ENCODE results near the gene C9orf50.
A peak's percentile ranks its signal among the peaks of the same experiment; 100 is the strongest.
"Not testable (repeated sequence)": the region's sequence is repeated elsewhere in the genome, so short reads cannot be mapped to it uniquely, and the experiment has no call there.

Gene C9orf50

GRCh38 chr9:129647635-129648034 lies 26.7 kb upstream of the C9orf50 start:
- DNase-seq (ENCODE audit: low spot score), result no peak

DNA sequence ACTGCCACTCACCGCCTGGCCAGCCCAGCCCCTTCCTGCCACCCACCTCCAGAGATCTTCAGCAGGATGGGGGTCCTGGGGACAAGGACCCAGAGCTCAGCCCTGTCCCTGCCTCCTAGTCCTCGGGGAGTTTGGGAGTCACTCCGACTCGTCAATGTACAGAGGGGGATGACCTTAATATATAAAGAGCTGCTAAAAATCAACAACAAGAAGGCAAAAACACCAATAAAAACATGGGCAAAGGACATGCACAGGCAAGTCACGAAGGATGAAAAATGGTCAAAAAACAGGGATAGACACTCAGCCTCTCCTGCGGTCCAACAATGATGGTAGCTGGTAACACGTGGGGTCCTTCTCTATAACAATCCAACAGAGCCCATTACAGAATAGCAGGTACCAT lies 25.8 kb upstream of the C9orf50 start:
- DNase-seq (ENCODE audit: low spot score), result no peak

GRCh38 chr9:129646252-129646651 lies 25.4 kb upstream of the C9orf50 start:
- no peak for DNase-seq (ENCODE audit: low spot score)

DNA sequence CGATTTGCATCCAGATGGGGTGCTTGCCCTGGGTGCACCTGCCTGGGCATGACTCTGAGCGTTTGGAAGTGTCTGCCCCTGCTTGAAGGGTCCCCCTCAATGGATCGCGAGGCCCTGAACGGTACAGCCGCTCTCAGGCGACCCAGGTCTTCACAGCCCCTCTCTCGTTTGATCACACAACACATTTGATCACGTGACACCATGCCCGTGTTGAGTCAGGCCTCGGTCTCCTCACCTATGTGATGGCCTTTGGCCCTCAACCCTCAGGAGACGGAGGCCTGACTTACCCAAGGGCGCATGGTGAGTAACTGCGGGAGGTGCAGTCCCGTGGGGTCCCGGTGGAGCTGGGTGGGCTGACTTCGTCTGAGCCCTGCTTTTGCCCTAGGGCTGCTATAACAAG lies 24.0 kb upstream of the C9orf50 start:
- DNase-seq (ENCODE audit: low spot score), result no peak

DNA sequence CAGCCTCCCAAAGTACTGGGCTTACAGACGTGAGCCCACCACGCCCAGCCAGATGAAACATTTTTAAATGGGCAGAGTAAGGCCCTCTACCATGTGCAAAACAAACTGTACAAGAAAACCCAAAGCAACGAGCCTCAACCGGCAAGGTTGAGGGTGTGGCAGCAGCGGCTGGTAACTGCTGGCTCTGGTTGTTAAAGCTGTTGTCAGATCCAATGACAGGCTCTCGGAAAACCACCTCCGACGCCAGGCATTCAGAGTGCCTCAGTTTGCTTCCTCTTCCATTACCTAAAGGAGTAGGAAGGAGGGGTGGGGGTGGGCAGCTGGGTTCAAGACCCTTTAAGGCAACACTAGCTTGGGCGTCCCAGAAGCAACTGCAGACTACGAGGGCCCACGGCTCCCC lies 23.5 kb upstream of the C9orf50 start:
- no peak for DNase-seq (ENCODE audit: low spot score)

GRCh38 chr9:129643706-129644105 lies 22.8 kb upstream of the C9orf50 start:
- DNase-seq (ENCODE audit: low spot score), result no peak

GRCh38 chr9:129641750-129642585 lies 21.1 kb upstream of the C9orf50 start, which contains the start of gene ASB6:
TSS of gene ASB6 (minus strand) at chr9:129642151. CDS start at chr9:129641999, 152 bp downstream.
- peak; percentile 92 for DNase-seq (ENCODE audit: low spot score)

DNA sequence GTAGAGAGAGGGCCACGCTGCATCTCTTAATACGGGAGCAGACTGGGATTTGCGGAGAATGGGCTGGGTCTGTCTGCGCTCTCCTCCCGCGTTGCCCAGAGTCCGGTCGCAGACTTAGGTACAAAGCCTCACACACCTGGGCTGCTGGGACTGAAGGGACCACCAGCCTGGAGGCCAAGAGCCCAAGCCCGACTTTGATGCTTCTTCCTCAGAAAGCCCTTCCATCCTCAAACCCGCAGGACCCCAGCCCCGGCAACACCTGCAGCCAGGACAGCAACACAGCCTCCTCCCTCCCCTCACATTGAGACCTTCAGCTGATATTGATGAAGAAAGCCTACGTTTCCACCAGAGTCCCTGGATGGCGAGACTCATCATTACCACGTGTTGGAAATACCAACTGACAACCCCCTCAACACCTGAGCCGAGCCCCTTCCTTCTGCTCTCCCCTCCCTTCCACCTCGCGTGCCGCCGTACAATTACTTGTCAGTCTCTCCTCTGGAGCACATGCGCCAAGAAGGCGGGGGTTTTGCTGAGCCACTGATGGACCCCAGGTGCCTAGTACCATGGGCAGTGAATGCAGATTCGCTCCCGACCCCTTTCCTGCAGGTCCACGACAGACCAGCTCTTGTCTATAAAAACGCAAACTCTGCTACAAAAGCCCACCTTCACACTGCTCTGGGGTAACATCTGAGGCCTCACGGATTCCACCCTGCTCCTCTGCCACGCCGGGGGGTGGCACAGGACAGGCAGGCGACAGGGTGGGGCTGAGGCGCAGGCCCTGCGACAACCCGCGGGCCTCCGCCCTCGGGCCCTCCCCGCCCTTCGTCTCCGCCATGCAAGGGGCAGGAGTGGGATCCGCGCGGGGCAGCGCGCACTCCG lies 20.2 kb upstream of the C9orf50 start:
- DNase-seq (ENCODE audit: low spot score), result no peak

DNA sequence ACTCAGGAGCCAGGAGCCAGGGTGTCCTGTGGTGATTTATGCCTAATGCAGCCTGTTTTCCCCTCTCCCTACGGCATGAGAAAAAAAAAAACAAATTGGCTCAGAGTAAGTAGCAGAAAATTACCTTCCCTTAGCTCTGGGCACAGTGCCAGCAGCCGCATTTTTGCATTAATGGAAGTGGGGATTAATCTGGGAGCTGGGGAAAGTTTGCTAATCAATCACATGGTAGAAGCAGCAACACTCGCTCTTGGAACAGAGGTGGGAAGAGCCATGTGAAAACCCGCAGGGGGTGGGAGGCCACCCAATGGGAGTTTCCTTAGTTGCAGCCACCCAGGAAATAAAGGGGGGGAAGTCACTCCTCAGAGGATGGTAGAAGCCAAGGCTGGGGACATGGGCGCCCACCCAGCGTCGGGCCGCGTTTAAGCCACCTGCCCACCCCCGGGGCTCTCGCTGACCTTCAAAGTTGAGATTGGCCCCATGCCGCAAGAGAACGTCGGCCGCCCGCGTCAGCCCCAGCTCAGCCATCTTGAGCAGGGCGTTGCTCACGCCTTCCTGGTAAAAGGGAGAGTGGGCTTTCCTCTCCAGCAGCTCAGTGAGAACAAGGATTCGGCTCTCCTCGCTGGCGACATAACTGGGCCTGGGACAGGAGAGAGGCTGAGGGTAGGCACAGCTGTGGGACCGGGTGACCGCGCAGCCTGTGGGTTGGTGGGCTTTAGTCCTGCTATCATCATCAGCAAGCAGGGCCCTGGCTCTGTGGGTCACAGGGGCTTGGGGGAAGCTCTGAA lies 19.4 kb upstream of the C9orf50 start:
- DNase-seq (ENCODE audit: low spot score), result no peak

GRCh38 chr9:129639756-129640085 lies 18.8 kb upstream of the C9orf50 start:
- no peak for DNase-seq (ENCODE audit: low spot score)

- DNase-seq (ENCODE audit: low spot score), result no peak
These were observed 18.2 kb upstream of the C9orf50 start for GRCh38 chr9:129639034-129639630.

DNA sequence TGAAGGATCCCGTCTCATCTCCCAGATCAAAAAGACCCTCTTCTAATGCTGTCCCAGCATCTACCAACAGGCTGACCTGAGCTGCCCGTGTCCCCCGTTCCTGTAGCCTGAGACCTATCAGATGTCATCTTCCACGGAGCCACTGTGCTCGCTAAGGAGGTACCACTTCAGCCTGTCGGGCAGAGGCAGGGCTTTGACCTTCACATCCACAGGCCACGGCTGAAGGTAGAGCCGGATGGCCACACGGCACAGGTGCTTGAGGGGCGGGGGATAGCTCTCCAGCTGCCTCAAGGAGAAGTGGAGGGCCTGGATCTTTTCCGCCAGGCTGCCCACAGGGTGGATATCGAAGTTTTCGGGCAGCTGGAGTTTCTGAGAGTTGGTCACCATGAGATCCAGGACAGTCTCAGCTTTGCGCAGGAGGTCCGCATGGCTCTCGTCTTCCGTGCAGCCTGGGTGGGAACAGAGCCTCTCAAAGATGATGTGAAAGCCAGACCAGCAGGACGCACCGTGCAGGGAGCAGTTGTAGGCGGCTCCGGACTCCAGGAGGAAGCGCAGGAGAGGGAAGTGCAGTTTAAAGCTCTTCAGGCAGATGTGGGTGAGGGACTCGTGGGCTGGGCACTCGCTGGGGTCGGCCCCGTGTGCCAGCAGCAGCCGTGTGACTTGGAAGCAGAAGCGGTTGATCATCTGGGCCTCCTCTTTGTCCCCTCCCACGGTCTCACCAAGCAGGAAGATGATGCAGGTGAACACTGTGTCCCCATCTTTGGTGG lies 17.0 kb upstream of the C9orf50 start:
- DNase-seq (ENCODE audit: low spot score), result no peak

GRCh38 chr9:129637102-129637501 lies 16.2 kb upstream of the C9orf50 start:
- DNase-seq (ENCODE audit: low spot score), result no peak

GRCh38 chr9:129636343-129636742 lies 15.4 kb upstream of the C9orf50 start:
- DNase-seq (ENCODE audit: low spot score), result not testable (repeated sequence)

DNA sequence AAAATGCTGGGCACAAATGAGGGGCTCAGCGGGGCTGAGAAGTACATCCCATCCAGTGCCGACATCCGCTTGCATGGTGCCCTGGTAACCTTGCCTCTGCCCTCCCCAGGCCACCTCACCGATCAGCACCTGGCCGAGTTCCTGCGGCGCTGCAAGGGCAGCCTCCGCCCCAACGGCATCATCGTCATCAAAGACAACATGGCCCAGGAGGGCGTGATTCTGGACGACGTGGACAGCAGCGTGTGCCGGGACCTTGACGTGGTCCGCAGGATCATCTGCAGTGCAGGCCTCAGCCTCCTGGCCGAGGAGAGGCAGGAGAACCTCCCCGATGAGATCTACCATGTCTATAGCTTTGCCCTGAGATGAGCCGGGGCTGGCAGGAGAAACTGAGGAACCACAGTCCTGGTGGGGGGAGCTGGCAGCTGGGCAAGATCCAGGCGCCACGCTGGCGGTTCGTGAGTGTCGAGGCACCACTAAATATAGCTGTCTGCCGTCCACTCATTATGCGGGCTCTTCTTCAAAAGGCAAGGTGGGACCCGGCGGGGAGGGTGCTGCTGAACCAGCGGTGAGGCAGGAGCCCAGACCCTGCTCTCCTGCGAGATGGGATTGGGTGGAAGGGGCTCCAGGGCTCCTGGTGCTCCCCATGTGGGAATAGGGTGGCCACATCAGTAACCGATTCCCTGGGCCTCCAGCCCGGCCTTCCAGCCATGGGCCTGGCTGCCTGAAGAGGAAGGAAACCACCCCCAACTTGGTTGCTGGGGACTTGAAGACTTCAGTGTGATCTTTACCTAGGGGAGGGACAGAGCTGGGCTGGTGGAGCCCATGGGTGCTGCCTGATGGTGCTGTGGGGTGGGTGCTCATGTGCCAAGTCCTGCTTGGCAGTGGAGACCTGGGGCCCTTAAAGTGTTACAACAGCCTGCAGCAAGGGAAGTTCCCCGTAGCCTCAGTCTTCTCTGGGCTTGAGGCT lies 14.5 kb upstream of the C9orf50 start:
- DNase-seq (ENCODE audit: low spot score), result no peak

DNA sequence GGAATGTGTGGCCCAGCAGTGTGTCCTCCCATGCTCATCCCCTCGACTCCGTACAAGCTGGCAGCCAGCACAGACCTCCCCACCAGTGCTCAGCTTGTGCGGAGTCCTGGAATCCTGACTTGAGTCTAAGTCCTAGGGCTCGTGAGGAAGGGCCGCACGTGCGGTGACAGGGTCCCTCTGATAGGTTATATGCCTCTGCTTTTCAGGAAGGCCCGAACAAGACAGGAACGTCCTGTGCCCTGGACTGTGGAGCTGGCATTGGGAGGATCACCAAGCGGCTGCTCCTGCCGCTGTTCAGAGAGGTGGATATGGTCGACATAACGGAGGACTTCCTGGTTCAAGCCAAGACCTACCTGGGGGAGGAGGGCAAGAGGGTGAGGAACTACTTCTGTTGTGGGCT lies 12.9 kb upstream of the C9orf50 start:
- DNase-seq (ENCODE audit: low spot score), result no peak

DNA sequence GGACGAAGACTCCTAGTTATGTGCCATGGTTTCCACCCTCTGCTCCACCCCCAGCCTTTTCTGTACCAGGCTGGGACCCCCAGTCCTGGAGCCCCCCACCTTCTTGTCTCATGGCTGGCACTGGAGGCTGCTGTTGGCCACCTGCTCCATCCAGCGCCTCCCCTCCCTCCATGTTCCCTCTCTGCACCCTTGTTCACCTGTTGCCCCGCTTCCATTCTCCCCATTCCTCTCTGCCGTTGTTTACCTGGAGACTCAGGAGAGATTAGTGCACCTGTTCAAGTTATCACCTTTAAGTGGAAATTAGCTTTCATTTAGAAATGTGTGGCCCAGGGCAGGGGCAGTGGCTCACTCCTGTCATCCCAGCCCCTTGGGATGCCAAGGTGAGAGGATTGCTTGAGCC lies 12.3 kb upstream of the C9orf50 start:
- DNase-seq (ENCODE audit: low spot score), result no peak

GRCh38 chr9:129632460-129632859 lies 11.6 kb upstream of the C9orf50 start:
- DNase-seq (ENCODE audit: low spot score), result no peak

- no peak for DNase-seq (ENCODE audit: low spot score)
These were observed 10.8 kb upstream of the C9orf50 start for GRCh38 chr9:129631674-129632129.
